ENCODE measurements around the gene PTAFR.

PTAFR gene

GRCh38 chr1:28122183-28122582, 54.3 kb downstream of the PTAFR start:
- Histone ChIP-seq H3K27me3 (ENCODE audit: insufficient read depth, low read depth) (no peaks in the 10 kb centered on the region), H4K20me1 (ENCODE audit: insufficient read depth) (no peaks in the 10 kb centered on the region), H2AFZ (ENCODE audit: low read depth) (no peak overlapping the region), H3K79me2 (ENCODE audit: insufficient read depth, low read depth) (no peaks in the 10 kb centered on the region), H3K36me3 (ENCODE audit: insufficient read depth) (no peaks in the 10 kb centered on the region), H3K9ac (no peak overlapping the region), H3K4me1 (ENCODE audit: low read depth, poor library complexity, severe bottlenecking) (no peaks in the 10 kb centered on the region), H3K4me2 (no peak overlapping the region), H3K4me3 (IDR thresholded peaks at IDR 0.05; ENCODE audit: insufficient read depth, low read depth, low read length) (no peak overlapping the region), H3K27ac (no peak overlapping the region)
- TF ChIP-seq CTCF (conservative IDR thresholded peaks at IDR 0.05; ENCODE audit: low read depth, low read length): no peak

GRCh38 chr1:28119556-28119955, 56.9 kb downstream of the PTAFR start:
- Histone ChIP-seq H3K36me3 (ENCODE audit: insufficient read depth) (no peaks in the 10 kb centered on the region), H3K27ac (no peak overlapping the region), H2AFZ (ENCODE audit: low read depth) (no peak overlapping the region), H4K20me1 (ENCODE audit: insufficient read depth) (no peaks in the 10 kb centered on the region), H3K9ac (no peak overlapping the region), H3K4me1 (ENCODE audit: low read depth, poor library complexity, severe bottlenecking) (no peaks in the 10 kb centered on the region), H3K79me2 (ENCODE audit: insufficient read depth, low read depth) (no peaks in the 10 kb centered on the region), H3K4me3 (IDR thresholded peaks at IDR 0.05; ENCODE audit: insufficient read depth, low read depth, low read length) (no peak overlapping the region), H3K27me3 (ENCODE audit: insufficient read depth, low read depth) (no peaks in the 10 kb centered on the region), H3K4me2 (no peak overlapping the region)
- no peak for TF ChIP-seq CTCF (conservative IDR thresholded peaks at IDR 0.05; ENCODE audit: low read depth, low read length)

GRCh38 chr1:28118640-28119307, 57.7 kb downstream of the PTAFR start:
- Histone ChIP-seq H3K4me3 (IDR thresholded peaks at IDR 0.05; ENCODE audit: insufficient read depth, low read depth, low read length) (no peak overlapping the region), H3K27me3 (ENCODE audit: insufficient read depth, low read depth) (no peaks in the 10 kb centered on the region), H3K27ac (no peak overlapping the region), H2AFZ (ENCODE audit: low read depth) (no peak overlapping the region), H3K36me3 (ENCODE audit: insufficient read depth) (no peaks in the 10 kb centered on the region), H3K4me2 (no peak overlapping the region), H3K9ac (no peak overlapping the region), H4K20me1 (ENCODE audit: insufficient read depth) (no peaks in the 10 kb centered on the region), H3K4me1 (ENCODE audit: low read depth, poor library complexity, severe bottlenecking) (no peaks in the 10 kb centered on the region), H3K79me2 (ENCODE audit: insufficient read depth, low read depth) (no peaks in the 10 kb centered on the region)
- no peak for TF ChIP-seq CTCF (conservative IDR thresholded peaks at IDR 0.05; ENCODE audit: low read depth, low read length)

GRCh38 chr1:28115267-28115666, 61.2 kb downstream of the PTAFR start:
- Histone ChIP-seq H3K4me3 (IDR thresholded peaks at IDR 0.05; ENCODE audit: insufficient read depth, low read depth, low read length) (no peak overlapping the region), H3K27ac (no peak overlapping the region), H2AFZ (ENCODE audit: low read depth) (no peak overlapping the region), H3K79me2 (ENCODE audit: insufficient read depth, low read depth) (no peaks in the 10 kb centered on the region), H3K36me3 (ENCODE audit: insufficient read depth) (no peaks in the 10 kb centered on the region), H3K9ac (no peak overlapping the region), H4K20me1 (ENCODE audit: insufficient read depth) (no peaks in the 10 kb centered on the region), H3K4me1 (ENCODE audit: low read depth, poor library complexity, severe bottlenecking) (no peaks in the 10 kb centered on the region), H3K4me2 (no peak overlapping the region), H3K27me3 (ENCODE audit: insufficient read depth, low read depth) (no peaks in the 10 kb centered on the region)
- TF ChIP-seq CTCF (conservative IDR thresholded peaks at IDR 0.05; ENCODE audit: low read depth, low read length): no peak
